ENCODE results near the gene SPRY4.

SPRY4 gene

GRCh38 chr5:142316051-142316450, 8.8 kb downstream of the SPRY4 start:
- Histone ChIP-seq H3K79me1 (replicated peaks; ENCODE audit: low read length, poor library complexity, severe bottlenecking) (peaks cover 2% of the 10 kb centered on the region), H3K36me3 (ENCODE audit: control insufficient read depth in 1 of 2, insufficient read depth in 2 of 2, low read depth in 1 of 2, low read length in 2 of 2) (peaks cover 40 to 41% of the 10 kb centered on the region in 2 experiments), H3K4me2 (ENCODE audit: low read length, poor library complexity, severe bottlenecking) (no peak overlapping the region), H3K9ac (ENCODE audit: low read length) (peak overlapping the region; percentile 97), H3K27me3 (ENCODE audit: control insufficient read depth in 1 of 2, insufficient read depth in 1 of 2, low read length in 2 of 2) (no peaks in the 10 kb centered on the region), H2BK5ac (ENCODE audit: low read depth, low read length, poor library complexity, severe bottlenecking) (no peak overlapping the region), H3K9me3 (ENCODE audit: control insufficient read depth, low read length) (no peaks in the 10 kb centered on the region), H3K4me1 (ENCODE audit: control insufficient read depth, insufficient read depth, low read depth, low read length) (peaks cover 34% of the 10 kb centered on the region), H2BK120ac (ENCODE audit: low read depth, low read length) (no peak overlapping the region), H3K4ac (ENCODE audit: low read depth in 1 of 2, low read length in 2 of 2) (no peak overlapping the region), H3K14ac (ENCODE audit: low read length in 2 of 2) (no peak overlapping the region), H2AK5ac (ENCODE audit: low read length, severe bottlenecking) (no peak overlapping the region), H3K4me3 (ENCODE audit: insufficient read depth in 1 of 2, low read depth in 1 of 2, low read length in 2 of 2) (peak overlapping the region in 1 of 2 experiments; percentile 27), H2BK15ac (ENCODE audit: low read depth, poor library complexity, severe bottlenecking) (no peak overlapping the region), H3K18ac (ENCODE audit: low read depth in 1 of 2, low read length in 2 of 2) (no peak overlapping the region), H2BK12ac (ENCODE audit: low read length in 2 of 2) (no peak overlapping the region), H3K27ac (ENCODE audit: low read length, poor library complexity, severe bottlenecking) (peak overlapping the region; percentile 18), H4K91ac (ENCODE audit: low read length) (no peak overlapping the region), H3K23ac (ENCODE audit: low read length in 2 of 2) (no peak overlapping the region), H4K8ac (ENCODE audit: low read length) (no peak overlapping the region), H2AFZ (ENCODE audit: low read depth, low read length) (no peak overlapping the region)
- peak; percentile 73 for DNase-seq
- WGBS, result 13% methylated on average over 4 of the region's 4 CpGs

GRCh38 chr5:142315096-142315900, 9.5 kb downstream of the SPRY4 start:
- H3K4me2 ChIP-seq (ENCODE audit: low read length, poor library complexity, severe bottlenecking), result no peak overlapping the region
- H3K4me1 ChIP-seq (ENCODE audit: control insufficient read depth, insufficient read depth, low read depth, low read length), result peaks cover 33% of the 10 kb centered on the region
- H3K9ac ChIP-seq (ENCODE audit: low read length), result peak overlapping the region; percentile 97
- peaks cover 46 to 47% of the 10 kb centered on the region in 2 experiments for H3K36me3 ChIP-seq (ENCODE audit: control insufficient read depth in 1 of 2, insufficient read depth in 2 of 2, low read depth in 1 of 2, low read length in 2 of 2)
- no peak overlapping the region for H2AK5ac ChIP-seq (ENCODE audit: low read length, severe bottlenecking)
- 82% methylated on average over 3 of the region's 6 CpGs for WGBS
- H3K79me1 ChIP-seq (replicated peaks; ENCODE audit: low read length, poor library complexity, severe bottlenecking), result peaks cover 2% of the 10 kb centered on the region
- H3K18ac ChIP-seq (ENCODE audit: low read depth in 1 of 2, low read length in 2 of 2), result peak overlapping the region; percentile 5 to 11
- H3K4ac ChIP-seq (ENCODE audit: low read depth in 1 of 2, low read length in 2 of 2), result no peak overlapping the region
- no peak overlapping the region for H4K91ac ChIP-seq (ENCODE audit: low read length)
- no peak overlapping the region for H2BK120ac ChIP-seq (ENCODE audit: low read depth, low read length)
- no peak overlapping the region for H3K14ac ChIP-seq (ENCODE audit: low read length in 2 of 2)
- no peaks in the 10 kb centered on the region for H3K27me3 ChIP-seq (ENCODE audit: control insufficient read depth in 1 of 2, insufficient read depth in 1 of 2, low read length in 2 of 2)
- H3K27ac ChIP-seq (ENCODE audit: low read length, poor library complexity, severe bottlenecking), result no peak overlapping the region
- H2BK5ac ChIP-seq (ENCODE audit: low read depth, low read length, poor library complexity, severe bottlenecking), result no peak overlapping the region
- no peak overlapping the region for H2AFZ ChIP-seq (ENCODE audit: low read depth, low read length)
- H3K9me3 ChIP-seq (ENCODE audit: control insufficient read depth, low read length), result no peaks in the 10 kb centered on the region
- DNase-seq, result peak; percentile 40
- H2BK12ac ChIP-seq (ENCODE audit: low read length in 2 of 2), result no peak overlapping the region
- no peak overlapping the region for H2BK15ac ChIP-seq (ENCODE audit: low read depth, poor library complexity, severe bottlenecking)
- no peak overlapping the region for H4K8ac ChIP-seq (ENCODE audit: low read length)
- peak overlapping the region in 1 of 2 experiments; percentile 27 for H3K4me3 ChIP-seq (ENCODE audit: insufficient read depth in 1 of 2, low read depth in 1 of 2, low read length in 2 of 2)
- H3K23ac ChIP-seq (ENCODE audit: low read length in 2 of 2), result no peak overlapping the region

DNA sequence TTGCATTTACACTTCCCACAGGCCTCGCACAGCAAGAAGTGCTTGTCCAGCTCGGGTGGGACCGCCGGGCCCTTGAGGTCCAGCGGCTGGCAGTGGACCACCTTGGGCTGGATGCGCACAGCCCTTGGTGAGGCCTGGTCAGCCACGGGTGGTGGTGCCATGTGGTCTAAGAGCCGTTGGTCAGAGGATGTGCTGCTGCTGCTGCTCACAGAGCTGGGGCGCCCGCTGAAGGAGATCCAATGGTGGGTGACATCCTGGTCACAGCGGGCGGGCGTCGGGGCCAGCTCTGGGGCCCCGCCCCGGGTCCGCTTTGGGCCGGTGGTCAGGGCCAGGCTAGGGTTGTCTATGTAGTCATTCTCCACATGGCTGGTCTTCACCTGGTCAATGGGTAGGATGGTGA, 10.2 kb downstream of the SPRY4 start:
- no peaks in the 10 kb centered on the region for H3K9me3 ChIP-seq (ENCODE audit: control insufficient read depth, low read length)
- peaks cover 29% of the 10 kb centered on the region for H3K4me1 ChIP-seq (ENCODE audit: control insufficient read depth, insufficient read depth, low read depth, low read length)
- H3K79me1 ChIP-seq (replicated peaks; ENCODE audit: low read length, poor library complexity, severe bottlenecking), result peaks cover 2% of the 10 kb centered on the region
- no peak overlapping the region for H3K9ac ChIP-seq (ENCODE audit: low read length)
- no peak overlapping the region for H4K91ac ChIP-seq (ENCODE audit: low read length)
- H3K14ac ChIP-seq (ENCODE audit: low read length in 2 of 2), result no peak overlapping the region
- H2BK15ac ChIP-seq (ENCODE audit: low read depth, poor library complexity, severe bottlenecking), result no peak overlapping the region
- no peak overlapping the region for H4K8ac ChIP-seq (ENCODE audit: low read length)
- no peak overlapping the region for H3K18ac ChIP-seq (ENCODE audit: low read depth in 1 of 2, low read length in 2 of 2)
- no peak overlapping the region for H3K4me2 ChIP-seq (ENCODE audit: low read length, poor library complexity, severe bottlenecking)
- DNase-seq, result no peak
- no peak overlapping the region for H3K27ac ChIP-seq (ENCODE audit: low read length, poor library complexity, severe bottlenecking)
- H2AK5ac ChIP-seq (ENCODE audit: low read length, severe bottlenecking), result no peak overlapping the region
- WGBS, result 93% methylated on average over 18 of the region's 18 CpGs
- H2AFZ ChIP-seq (ENCODE audit: low read depth, low read length), result no peak overlapping the region
- no peak overlapping the region for H2BK5ac ChIP-seq (ENCODE audit: low read depth, low read length, poor library complexity, severe bottlenecking)
- H3K4ac ChIP-seq (ENCODE audit: low read depth in 1 of 2, low read length in 2 of 2), result no peak overlapping the region
- no peak overlapping the region for H3K23ac ChIP-seq (ENCODE audit: low read length in 2 of 2)
- no peak overlapping the region for H2BK120ac ChIP-seq (ENCODE audit: low read depth, low read length)
- H3K27me3 ChIP-seq (ENCODE audit: control insufficient read depth in 1 of 2, insufficient read depth in 1 of 2, low read length in 2 of 2), result no peaks in the 10 kb centered on the region
- no peak overlapping the region for H2BK12ac ChIP-seq (ENCODE audit: low read length in 2 of 2)
- no peak overlapping the region for H3K4me3 ChIP-seq (ENCODE audit: insufficient read depth in 1 of 2, low read depth in 1 of 2, low read length in 2 of 2)
- H3K36me3 ChIP-seq (ENCODE audit: control insufficient read depth in 1 of 2, insufficient read depth in 2 of 2, low read depth in 1 of 2, low read length in 2 of 2), result peaks cover 49 to 54% of the 10 kb centered on the region in 2 experiments

- peaks cover 29% of the 10 kb centered on the region for H3K4me1 ChIP-seq (ENCODE audit: control insufficient read depth, insufficient read depth, low read depth, low read length)
- no peak overlapping the region for H2BK5ac ChIP-seq (ENCODE audit: low read depth, low read length, poor library complexity, severe bottlenecking)
- no peak overlapping the region for H3K4me3 ChIP-seq (ENCODE audit: insufficient read depth in 1 of 2, low read depth in 1 of 2, low read length in 2 of 2)
- peak overlapping the region; percentile 29 for H4K91ac ChIP-seq (ENCODE audit: low read length)
- peak overlapping the region; percentile 27 for H3K9ac ChIP-seq (ENCODE audit: low read length)
- no peak overlapping the region for H3K4me2 ChIP-seq (ENCODE audit: low read length, poor library complexity, severe bottlenecking)
- DNase-seq, result no peak
- H3K27ac ChIP-seq (ENCODE audit: low read length, poor library complexity, severe bottlenecking), result no peak overlapping the region
- H2BK12ac ChIP-seq (ENCODE audit: low read length in 2 of 2), result peak overlapping the region in 1 of 2 experiments; percentile 34
- peaks cover 2% of the 10 kb centered on the region for H3K79me1 ChIP-seq (replicated peaks; ENCODE audit: low read length, poor library complexity, severe bottlenecking)
- H2AK5ac ChIP-seq (ENCODE audit: low read length, severe bottlenecking), result no peak overlapping the region
- peak overlapping the region in 1 of 2 experiments; percentile 76 for H3K14ac ChIP-seq (ENCODE audit: low read length in 2 of 2)
- no peak overlapping the region for H2BK120ac ChIP-seq (ENCODE audit: low read depth, low read length)
- H2AFZ ChIP-seq (ENCODE audit: low read depth, low read length), result no peak overlapping the region
- H3K27me3 ChIP-seq (ENCODE audit: control insufficient read depth in 1 of 2, insufficient read depth in 1 of 2, low read length in 2 of 2), result no peaks in the 10 kb centered on the region
- no peak overlapping the region for H4K8ac ChIP-seq (ENCODE audit: low read length)
- H2BK15ac ChIP-seq (ENCODE audit: low read depth, poor library complexity, severe bottlenecking), result no peak overlapping the region
- 88% methylated on average over 20 of the region's 20 CpGs for WGBS
- H3K36me3 ChIP-seq (ENCODE audit: control insufficient read depth in 1 of 2, insufficient read depth in 2 of 2, low read depth in 1 of 2, low read length in 2 of 2), result peaks cover 54 to 56% of the 10 kb centered on the region in 2 experiments
- H3K9me3 ChIP-seq (ENCODE audit: control insufficient read depth, low read length), result no peaks in the 10 kb centered on the region
- H3K23ac ChIP-seq (ENCODE audit: low read length in 2 of 2), result peak overlapping the region in 1 of 2 experiments; percentile 53
- no peak overlapping the region for H3K4ac ChIP-seq (ENCODE audit: low read depth in 1 of 2, low read length in 2 of 2)
- H3K18ac ChIP-seq (ENCODE audit: low read depth in 1 of 2, low read length in 2 of 2), result peak overlapping the region in 1 of 2 experiments; percentile 71
Observed at GRCh38 chr5:142314109-142314508, 10.7 kb downstream of the SPRY4 start.
